ENCODE measurements around the gene FAM200C.
A peak's percentile ranks its signal among the peaks of the same experiment; 100 is the strongest.

FAM200C gene

GRCh38 chr5:160419458-160420330 is 19.8 kb upstream of the FAM200C start:
- no peak for DNase-seq (ENCODE audit: low read depth)

GRCh38 chr5:160418561-160419457 is 19.0 kb upstream of the FAM200C start, which contains the start of gene SLU7:
Gene SLU7, minus strand, starts transcription at chr5:160419081. Its CDS starts 3,787 bp downstream, at chr5:160415294.
- DNase-seq (ENCODE audit: low read depth), result peak; percentile 88

DNA sequence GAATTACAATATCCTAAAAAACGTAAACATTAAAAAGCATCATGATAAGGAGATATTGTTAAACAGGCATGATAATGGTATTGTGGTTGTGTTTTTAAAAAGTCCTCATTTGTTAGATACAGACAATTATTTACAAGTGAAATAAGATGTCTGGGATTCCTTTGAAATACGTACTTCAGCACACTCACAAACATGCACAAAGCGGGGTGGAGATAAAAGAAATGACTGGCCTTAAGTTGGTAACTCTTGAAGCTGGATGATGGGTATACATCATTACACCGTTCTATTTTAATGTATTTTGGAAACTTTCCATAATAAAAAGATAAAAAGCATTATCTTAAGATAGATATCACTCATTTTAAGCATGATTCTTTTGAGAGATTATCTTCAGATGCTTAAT is 1.0 kb downstream of the FAM200C start:
- no peak for DNase-seq (ENCODE audit: low read depth)

DNA sequence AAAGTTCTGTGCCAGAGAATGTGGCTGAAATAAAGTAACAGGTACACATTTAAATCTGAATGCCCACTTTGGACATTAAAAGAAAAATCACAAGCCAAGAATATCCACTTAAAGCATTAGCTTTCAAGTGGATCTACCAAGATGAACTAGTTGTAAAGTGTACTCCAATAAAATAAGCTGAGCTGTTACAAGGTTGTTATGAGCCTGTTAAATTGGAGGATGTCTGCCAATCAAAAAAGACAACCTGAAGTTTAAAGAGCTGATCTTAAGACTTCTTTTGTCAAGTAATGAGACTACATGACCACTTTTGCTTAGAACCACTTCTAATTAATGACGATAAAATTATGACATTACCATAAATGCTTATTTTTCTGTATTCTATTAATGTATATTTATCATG is 2.4 kb downstream of the FAM200C start:
- DNase-seq (ENCODE audit: low read depth), result no peak

DNA sequence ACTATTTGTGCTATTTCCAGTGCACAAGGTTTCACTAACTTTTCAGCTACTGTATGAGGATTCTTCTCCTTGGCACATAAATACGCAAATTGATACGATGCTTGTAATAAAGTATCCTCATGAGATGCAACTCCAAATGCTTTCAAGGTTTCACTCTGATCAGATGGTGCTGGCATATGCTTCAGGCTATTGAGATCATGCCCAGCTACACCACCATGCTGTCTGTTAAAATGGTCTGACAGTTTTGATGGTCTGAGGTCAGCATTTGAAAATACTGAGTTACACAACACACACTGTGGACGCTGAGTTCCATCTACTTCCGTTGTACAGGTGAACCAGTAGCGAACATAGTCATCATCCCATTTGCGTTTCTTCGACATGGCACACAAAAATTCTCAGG is 4.7 kb downstream of the FAM200C start:
- no peak for DNase-seq (ENCODE audit: low read depth)

GRCh38 chr5:160390787-160391696 is 8.8 kb downstream of the FAM200C start:
- DNase-seq (ENCODE audit: low read depth), result no peak

- no peak for DNase-seq (ENCODE audit: low read depth)
Observed at GRCh38 chr5:160387445-160387844, 12.4 kb downstream of the FAM200C start.

DNA sequence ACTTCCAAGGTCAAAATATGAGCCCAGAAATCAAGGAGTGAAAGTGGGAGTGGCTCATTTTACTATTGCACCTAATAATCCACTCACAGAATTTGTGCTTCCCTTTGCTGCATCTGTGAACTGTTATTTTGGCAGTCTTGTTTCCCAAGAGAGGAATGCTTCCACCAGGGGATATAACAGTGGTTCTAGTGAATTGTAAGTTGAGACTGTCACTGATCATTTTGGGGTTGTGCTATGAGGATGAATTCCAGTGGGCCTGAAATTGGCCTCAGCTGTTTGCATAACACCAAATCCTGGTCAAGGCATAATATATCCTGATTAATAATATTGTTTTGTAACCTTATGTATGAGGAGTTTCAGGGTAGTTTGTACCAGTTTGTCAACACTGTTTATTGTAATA is 14.4 kb downstream of the FAM200C start:
- no peak for DNase-seq (ENCODE audit: low read depth)

DNA sequence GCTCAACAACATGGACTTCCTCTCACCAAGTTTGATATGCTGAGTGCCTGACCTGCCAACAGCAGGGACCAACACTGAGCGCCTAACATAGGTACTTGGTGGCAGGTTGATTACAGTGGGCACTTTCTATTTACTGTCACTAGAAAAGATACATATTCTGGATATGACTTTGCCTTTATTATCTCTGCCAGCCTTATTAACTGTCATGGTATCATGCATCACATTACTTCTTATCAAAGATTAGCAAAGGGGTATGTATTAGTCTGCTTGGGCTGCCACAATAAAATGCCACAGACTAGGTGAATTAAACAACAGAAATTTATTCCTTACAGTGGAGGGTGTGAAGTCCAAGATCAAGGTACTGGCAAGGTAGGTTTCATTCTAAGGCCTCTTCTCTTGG is 15.2 kb downstream of the FAM200C start:
- no peak for DNase-seq (ENCODE audit: low read depth)

DNA sequence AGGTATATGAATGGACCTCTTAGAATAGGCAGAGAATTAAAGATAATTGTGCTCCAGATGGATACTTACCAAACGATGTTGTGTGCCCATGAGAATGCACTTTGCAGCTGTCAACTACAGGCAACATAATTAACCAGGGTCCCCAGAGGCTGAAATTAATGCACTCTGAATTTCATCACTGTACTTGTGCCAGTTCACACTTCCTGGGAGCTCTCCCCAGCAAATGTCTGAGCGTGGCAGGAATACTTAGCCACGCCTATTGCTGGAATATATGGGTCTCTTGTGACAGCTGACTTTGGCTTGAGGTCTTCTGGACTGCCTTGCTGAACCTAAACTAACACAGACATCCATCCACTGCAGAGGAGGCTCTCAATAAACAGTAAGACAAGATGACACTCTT is 17.5 kb downstream of the FAM200C start:
- no peak for DNase-seq (ENCODE audit: low read depth)

- no peak for DNase-seq (ENCODE audit: low read depth)
Observed at GRCh38 chr5:160380041-160380440, 19.8 kb downstream of the FAM200C start.

DNA sequence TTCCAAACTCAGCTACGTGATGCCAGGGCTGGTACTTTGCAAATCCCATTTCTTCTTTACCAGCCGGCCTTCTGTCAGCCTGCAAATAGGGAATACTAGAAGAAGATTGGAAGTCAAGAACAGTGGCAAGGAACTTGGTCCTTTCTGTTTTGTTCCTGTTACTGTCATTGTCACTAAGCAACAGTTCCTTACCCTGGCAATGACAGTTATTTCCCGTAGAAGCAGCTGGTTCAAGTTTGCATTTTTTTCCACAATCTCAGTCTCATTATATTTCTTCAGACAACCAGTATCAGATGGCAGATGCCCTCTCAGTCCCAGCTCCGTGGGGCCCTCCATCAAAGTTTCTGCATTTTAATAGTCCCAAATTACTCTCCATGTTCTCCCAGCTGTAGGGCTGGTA is 20.3 kb downstream of the FAM200C start:
- DNase-seq (ENCODE audit: low read depth), result no peak

GRCh38 chr5:160378330-160378729 is 21.5 kb downstream of the FAM200C start:
- DNase-seq (ENCODE audit: low read depth), result no peak

DNA sequence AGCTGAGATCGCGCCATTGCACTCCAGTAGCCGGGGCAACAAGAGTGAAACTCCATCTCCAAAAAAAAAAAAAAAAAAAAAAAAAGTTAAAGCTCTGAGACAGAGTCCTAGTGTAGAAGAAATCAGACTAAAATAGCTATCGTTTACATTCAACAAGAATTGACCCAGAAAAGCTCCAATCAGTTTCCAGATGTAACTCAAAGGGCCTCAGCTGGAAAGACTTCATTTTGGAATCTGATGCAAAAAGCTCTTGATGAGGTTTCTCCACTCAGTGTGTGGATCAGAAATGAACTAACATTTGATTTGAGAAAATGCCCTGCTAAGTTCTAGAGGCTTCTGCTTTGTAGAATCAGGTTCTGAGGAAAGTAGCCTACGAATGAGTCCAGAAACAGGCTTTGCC is 22.2 kb downstream of the FAM200C start:
- DNase-seq (ENCODE audit: low read depth), result no peak

DNA sequence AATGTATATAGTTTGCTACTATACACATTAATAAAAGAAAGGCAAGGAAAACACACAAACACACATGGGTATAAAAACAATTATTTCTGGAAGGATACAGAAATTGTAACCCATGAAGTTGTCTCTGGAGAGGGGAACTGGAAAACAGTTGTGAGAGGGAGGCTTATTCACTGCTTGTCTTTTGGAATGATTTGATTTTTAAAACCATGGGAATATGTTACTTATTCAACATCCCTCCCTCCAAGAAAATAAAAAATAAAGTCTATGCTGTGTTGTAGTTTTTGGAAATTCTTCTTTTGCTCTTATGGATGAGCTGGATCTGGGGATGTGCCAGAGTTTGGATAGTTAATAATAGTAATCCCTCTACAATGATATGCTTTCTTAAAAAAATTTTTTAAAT is 23.4 kb downstream of the FAM200C start:
- DNase-seq (ENCODE audit: low read depth), result no peak

DNA sequence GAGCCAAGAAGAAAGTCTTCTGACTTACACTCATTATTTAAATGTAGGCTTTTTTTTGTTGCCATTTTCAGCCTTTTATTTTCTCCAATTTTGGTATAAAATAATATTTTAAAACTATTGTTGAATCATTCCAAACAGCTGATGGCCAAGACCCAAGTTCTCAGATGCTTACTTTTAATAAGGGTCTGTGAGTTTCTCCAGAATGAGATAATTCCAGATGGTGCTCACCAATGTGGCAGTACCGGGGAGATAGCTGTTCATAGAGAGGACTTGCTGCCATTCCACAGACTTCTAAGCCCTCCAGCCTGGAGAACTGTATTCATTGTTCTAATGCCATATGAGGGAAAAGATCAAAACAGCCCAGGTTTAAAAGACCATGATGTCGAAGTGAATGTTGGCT is 24.2 kb downstream of the FAM200C start:
- DNase-seq (ENCODE audit: low read depth), result no peak

- no peak for DNase-seq (ENCODE audit: low read depth)
Observed at GRCh38 chr5:160375166-160375565, 24.7 kb downstream of the FAM200C start.

DNA sequence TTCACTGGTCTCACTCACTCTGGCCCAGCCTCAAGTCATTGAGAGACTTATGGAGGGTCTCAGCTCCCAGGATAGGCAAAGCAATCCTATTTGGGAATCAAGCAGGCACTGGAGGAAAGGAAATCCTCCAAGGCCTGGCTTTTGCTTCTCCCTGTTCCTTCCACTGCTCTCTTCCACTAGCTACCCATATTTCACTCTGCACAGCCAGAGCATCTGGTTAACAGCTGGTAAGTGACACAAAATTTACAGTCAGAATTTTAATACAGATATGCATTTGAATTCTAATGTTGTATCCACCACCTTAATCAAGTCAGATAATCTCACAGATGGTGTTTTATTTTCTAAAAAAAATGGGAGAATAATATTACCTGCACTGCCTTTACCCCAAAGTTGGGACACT is 28.6 kb downstream of the FAM200C start:
- no peak for DNase-seq (ENCODE audit: low read depth)

DNA sequence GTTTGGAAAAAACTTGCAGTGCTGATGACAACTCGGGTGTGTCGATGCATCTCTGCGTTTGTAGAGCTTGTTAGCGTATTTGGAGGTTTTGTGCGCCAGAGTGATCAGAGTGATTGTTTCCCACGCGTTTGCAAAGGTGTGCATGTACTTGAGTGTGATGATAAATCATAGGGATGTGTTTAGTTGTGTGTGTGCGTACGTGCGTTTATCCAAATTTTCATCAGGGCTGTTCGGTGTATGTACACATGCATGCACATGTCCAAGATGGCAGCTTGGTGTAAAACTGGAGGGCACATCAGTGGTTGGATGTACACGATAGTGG is 29.2 kb downstream of the FAM200C start:
- no peak for DNase-seq (ENCODE audit: low read depth)

- DNase-seq (ENCODE audit: low read depth), result no peak
Observed at GRCh38 chr5:160369990-160370712, 29.7 kb downstream of the FAM200C start, which contains the start of gene C1QTNF2. Gene C1QTNF2, minus strand, starts transcription at chr5:160370626. Its CDS starts 15,615 bp downstream, at chr5:160355011.

- no peak for DNase-seq (ENCODE audit: low read depth)
Observed at GRCh38 chr5:160367885-160368284, 32.0 kb downstream of the FAM200C start.

Data from T follicular helper cell (primary cell).